NCI-H2196 (cell line): Measurements from ENCODE around the gene SPATC1L.

Experiments
- DNase-seq: peaks from one replicate; lab custom pipeline; 2025; ENCODE audit not compliant: unreplicated experiment; lab: John Stamatoyannopoulos, UW

SPATC1L gene

DNA sequence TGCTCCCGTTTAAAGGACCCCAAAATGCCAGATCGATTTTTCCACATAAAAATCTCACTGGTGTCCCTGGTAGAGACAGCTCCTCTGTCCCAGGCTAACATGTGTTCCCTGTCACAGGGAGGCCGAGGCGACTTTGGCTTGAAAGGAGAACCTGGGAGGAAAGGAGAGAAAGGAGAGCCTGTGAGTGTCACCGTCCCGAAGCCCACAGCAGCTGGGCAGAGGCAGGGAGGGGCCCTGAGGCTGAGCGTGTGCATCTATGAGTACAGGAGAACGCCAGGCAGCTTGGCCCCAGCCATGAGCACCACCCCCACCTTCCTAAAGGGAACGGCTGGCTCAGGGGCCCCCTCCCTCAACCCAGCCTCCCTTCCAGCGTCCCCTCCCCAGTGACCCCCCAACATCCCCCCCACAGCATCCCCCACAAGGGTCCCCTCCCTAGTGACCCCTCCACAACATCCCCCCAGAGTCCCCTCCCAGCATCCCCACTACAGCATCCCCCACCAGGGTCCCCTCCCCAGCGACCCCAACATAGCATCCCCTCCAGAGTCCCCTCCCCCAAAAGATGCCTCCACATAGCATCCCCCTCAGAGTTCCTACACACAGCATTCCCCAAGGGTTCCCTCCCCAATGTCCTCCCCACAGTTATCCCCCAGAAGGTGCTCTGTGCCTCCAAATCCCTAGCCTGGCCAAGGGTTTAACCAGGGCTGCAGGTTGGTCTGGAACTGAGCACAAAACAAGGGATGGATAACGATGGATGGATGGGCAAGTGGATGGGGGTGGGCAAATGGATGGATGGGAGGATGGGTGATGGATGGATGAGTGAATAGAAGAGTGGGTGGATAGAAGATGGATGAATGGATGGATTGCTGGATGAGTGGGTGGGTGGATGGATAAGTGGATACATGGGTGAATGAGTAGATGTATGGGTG, 61.2 kb downstream of the SPATC1L start:
- DNase-seq = no peak

DNA sequence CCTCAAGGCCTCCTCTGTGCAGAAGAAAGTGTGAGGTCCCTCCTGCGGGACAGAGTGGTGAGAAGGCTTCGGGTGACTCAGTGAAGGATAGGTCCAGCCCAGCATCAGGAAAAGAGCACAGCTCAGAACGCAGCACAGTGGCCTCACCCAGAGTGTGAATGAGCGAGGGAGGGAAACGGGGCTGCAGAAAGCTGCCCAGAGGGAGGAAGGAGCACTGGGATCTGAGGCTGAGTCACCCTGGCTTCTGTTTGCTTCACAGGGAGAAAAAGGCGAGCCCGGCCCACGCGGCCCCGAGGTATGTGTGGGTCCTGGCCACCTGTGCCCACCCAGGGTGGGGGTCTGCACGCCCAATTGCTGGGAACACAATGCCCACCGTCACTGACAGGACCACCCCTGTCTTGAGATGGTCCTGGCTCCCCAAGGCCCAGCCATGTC, 62.0 kb downstream of the SPATC1L start:
- DNase-seq = no peak

DNA sequence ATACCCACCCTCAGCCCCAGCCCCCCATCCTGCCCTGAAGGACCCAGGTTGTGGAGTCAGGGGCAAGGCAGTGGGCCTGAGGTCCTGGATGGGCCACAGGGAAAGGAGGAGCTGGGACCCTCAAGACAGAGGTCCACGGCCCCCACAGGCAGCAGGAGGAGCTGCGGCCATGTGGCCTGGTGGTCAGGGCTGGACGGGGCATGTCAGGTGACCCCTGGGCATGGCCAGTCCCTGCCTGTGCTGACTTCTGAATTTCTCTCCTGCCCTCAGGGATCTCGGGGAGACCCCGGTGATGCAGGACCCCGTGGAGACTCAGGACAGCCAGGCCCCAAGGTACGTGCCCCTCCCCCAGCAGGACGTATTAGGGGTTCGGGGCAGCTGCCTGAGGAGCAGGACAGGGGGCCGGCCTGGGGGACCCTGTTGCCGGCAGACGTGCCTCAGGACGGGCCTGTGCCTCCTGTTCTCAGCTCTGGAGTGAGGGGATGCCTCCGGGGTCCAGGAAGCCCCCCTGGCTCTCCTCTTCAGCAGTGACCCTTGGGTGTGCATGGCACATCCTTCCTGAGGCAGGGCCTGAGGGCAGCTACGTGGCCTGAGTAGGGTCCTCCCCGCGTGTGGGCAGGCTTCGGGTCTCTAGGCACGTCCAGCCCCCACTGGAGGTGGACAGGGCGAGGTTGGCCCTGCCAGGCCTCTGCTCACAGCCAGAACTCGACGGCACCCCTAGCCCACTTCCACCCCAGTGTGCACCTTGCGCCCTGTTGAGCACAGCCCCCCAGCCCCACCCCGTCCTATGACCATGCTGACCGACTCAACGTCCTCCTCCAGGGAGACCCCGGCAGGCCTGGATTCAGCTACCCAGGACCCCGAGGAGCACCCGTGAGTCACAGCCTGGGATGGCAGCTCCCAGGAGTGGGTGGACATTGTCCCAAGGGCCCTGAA, 62.7 kb downstream of the SPATC1L start:
- DNase-seq = no peak

DNA sequence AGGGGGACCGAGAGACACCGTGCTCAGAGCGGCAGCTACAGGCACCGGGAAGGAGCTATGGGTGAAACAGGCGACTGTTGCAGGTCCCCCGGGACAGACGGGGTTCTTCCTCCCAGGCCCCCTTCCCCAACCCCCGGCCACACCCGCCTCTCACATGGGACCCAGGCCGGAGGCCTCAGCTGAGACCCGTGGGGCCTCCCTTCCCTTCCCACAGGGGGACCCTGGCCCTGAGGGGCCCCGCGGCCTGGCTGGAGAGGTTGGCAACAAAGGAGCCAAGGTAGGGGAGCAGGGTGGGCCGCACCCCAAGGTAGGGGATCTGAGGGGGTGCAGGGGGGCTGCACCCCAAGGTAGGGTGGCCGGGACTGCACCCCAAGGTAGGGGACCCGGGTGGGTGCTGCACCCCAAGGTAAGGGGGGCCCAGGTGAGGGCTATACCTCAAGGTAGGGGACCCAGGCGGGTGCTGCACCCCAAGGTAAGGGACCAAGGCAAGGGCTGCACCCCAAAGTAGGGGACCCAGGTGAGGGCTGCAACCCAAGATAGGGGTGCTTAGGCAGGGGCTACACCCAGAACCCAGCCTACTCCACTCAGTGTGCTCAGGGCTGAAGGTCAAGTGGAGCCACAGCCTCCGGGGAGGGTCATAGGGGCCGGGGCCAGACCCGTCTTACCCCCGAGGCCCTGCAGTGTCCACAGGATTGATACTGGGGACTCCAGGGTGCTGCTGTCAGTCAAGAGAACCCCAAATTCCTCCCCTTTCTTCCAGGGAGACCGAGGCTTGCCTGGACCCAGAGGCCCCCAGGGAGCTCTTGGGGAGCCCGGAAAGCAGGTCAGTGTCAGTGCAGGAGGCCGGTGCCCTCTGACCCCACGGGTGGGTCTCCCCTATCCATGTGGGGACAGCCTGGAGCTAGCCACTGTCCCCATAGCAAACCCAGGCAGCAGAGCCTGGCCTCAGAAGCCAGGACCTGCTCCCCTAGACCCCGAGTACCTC, 63.7 kb downstream of the SPATC1L start:
- no peak for DNase-seq

DNA sequence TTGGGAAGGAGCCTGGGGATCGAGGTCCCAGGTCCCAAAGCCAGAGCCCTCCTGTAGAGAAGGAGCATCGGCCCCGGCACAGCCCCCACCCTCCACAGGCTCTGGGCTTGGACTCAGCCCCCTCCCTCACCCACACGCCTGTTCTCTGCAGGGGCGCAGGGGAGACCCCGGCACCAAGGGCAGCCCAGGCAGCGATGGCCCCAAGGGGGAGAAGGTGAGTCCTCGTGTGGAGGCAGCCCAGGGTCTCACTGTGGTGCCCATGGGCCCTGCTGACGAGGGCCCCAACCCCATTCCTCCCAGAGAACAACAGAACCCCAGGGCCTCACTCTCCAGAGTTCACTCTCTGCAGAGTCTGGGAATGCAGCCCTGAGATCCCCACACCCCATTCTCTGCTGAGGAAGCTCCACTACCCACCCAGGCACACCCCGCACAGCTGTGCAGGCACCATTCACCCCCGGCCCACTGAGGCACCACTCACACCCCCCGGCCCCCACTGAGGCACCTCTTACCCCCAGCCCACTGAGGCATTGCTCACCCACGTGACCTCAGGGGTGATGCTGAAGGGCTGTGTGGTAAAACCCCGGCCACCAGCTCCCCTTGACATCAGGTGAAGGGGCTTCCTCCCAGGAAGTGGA, 64.5 kb downstream of the SPATC1L start:
- no peak for DNase-seq

DNA sequence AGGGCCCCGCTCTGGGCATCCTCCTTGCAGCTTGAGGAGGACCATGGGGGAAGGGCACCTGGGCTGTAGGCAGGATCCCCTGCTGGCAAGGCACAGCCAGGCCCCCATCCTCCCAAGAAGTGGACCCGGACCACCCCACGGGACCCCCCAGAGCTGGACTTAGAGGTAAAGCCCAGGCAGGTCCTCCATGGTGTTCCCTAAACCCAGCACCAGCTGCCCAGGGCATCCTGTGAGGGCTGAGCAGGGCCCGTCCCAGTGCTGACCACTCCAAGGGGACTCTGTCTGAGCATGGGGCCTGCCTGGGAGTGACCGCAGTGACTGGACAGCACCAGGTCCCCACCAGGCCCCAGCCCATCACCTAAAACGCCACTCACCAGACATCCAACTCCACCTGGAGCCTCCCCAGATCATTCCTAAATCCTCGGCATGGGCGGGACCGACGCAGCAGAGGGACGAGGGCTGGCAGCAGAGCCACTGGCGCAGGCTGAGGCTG, 65.1 kb downstream of the SPATC1L start:
- DNase-seq = no peak

DNA sequence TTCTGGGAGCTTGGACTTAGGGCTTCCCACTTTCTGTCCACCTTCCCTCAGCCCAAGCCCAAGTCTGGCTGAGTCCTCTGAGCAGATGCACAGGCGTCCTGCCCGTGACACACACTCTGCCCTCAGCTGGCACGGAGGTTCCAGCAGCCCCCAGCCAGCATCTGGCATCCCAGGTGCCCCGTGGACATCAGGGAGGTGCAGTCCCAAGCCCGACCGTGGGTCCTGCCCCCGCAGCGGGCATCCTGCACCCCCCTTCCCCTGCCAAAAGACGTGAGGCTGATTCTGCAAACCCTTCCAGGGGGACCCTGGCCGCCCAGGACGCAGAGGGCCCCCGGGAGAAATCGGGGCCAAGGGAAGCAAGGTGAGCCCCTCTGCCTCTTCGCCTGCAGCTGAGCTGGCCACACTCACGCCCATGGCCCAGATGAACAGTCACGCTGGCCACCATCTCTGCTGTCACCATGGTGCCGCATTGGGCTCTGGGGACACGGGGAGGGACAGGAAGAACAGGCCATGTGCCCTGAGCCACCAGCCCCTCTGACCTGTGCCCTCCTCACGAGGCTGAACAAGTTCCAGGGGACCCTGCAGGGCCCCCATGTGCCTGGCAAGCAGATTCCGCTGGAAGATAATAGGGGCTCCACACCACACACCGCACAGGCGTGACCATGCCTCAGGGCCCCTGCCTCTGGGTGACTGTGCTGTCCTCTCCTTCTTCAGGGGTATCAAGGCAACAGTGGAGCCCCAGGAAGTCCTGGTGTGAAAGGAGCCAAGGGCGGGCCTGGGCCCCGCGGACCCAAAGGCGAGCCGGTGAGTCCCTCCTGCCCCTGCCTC, 65.7 kb downstream of the SPATC1L start:
- DNase-seq = no peak

DNA sequence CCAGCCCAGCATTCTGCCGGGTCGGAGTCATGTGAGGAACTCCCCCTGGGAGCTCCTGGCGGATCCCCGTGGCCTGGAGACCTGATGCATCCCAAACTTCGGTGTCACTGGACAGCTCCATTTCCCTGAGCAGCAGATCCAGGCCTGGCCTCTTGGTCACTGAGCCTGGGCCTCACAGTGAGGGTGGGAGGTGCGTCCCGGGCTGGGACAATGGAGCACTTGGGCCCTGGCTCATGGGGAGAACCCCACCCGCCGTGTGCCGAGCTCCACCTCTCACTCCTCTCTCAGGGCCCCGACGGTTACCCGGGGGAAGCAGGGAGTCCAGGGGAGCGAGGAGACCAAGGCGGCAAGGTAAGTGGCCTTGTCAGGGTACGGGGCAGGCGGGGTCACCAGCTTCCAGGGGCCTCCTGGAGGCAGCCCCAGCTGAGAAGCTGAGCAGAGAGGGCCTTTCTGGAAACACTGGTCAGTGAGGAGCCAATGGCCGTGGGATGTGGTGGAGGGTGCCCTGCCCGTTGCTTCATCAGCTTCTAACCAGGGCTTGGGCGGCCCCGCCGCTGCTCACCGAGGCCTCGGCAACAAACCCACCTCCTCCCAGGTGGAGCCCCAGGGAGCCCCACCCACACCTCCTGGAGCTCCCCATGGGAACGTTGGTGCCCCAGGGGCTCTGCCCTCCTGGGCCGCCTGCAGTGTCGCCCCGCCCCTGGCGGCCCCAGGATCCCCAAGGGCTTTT, 66.5 kb downstream of the SPATC1L start:
- DNase-seq = no peak

DNA sequence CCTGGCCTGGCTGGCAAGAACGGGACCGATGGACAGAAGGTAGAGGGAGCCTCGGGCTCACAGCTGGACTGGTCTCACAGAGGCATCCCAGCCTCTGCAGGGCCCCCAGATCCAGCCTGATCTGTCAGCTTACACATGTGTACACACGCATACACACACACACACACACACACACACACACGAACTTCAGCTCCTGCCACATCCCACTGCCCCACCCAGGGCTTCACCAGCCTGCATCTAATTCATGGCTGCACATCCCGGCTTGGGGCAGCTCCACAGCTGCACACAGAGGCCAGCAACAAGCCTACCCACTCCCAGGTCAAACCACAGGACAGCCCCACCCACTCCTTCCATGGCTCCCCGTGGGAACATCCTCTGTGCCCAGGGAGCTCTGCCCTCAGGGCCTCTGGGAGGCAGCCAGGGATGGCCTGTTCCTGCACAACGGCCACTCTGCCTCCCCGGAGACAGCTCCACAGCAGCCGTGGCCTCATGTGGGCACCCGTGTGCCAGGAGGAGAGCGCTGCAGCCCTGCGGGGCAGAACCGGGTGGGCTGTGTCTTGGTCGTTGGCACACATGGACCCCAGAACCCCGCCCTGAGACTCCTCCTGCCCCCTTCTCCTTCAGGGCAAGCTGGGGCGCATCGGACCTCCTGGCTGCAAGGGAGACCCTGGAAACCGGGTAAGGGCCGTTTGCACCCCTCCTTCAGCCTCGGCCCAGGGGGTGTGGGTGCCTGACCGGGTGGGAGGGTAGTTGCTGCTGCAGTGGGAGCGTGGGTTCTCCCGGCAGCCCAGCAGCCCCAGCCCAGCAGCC, 67.3 kb downstream of the SPATC1L start:
- DNase-seq = no peak

DNA sequence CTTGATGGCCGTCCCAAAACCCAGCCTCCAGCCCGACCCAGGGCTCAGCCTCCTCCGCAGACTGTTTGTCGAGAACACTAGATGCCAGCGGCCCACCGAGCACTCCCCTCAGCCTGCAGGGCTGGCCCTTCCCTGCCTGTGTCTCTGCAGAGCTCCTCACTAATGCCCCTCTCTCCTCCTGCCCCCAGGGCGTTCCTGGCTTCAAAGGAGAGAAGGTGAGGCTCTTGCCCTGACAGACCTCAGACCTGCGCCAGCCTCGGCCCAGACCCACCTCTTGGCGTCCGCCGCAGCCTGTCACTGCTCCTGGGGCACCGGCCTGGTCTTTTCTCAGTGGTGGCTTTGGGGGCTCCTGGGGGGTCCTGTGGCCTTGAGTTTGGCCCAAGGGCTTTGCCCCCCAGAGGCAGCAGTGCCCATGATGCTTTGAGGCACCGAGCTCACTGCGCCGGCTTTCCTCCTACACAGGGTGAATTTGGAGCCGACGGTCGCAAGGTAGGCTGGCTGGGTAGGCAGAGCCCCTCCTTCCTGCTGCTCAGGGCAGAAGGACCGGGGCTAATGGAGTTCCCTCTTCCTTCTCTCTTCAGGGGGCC, 68.0 kb downstream of the SPATC1L start:
- no peak for DNase-seq

DNA sequence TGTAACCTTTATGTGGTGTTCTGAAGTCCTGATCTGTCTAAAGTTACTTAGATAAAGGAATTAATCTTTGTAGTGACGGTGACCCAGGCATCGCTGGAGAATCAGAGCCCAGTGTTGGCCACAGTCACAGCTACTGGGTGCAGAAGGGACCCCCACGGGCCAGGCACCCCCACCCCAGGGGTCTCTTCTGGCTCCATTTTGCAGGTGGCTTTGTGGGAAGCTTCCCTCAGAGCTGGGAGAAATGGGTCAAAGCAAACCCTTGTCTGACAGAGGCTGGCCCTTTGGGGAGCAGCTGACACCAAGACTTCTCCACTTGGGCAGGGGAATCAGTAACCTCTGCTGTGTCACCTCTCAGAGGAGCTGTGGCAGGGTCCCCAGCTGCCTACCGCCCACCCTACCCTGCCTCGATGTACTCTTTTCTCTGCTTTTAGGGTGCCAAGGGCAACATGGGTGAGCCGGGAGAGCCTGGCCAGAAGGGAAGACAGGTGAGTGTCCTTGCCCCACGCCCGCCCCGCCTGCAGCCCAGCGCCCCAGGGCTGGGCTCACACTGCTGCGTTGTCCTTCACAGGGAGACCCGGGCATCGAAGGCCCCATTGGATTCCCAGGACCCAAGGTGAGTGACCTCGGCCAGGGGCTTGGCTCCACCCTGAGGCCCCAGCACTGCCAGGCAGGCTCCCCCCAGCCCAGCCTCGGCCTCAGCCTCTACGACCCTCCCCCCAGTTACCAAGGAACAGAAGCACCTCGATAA, 68.6 kb downstream of the SPATC1L start:
- DNase-seq = no peak

DNA sequence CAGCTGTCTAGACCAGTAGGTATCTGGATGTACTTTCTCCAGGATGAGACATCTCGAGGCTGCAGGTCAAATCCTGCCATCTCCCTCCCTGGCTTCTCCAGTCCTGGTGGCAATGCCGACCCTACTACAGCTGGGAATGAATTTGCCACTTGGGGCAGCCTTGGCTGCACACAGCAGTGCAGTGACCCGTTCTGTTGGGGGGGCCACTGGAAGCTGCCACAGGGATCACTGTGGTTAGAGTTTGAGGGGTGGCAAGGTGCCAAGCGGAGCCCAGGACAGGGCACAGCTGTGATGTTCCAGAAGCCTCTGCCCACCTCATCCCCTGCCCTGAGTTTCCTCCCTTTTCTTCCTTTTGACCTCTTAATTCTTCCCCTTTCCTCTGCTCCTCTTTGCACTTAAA, 69.3 kb downstream of the SPATC1L start:
- no peak for DNase-seq

DNA sequence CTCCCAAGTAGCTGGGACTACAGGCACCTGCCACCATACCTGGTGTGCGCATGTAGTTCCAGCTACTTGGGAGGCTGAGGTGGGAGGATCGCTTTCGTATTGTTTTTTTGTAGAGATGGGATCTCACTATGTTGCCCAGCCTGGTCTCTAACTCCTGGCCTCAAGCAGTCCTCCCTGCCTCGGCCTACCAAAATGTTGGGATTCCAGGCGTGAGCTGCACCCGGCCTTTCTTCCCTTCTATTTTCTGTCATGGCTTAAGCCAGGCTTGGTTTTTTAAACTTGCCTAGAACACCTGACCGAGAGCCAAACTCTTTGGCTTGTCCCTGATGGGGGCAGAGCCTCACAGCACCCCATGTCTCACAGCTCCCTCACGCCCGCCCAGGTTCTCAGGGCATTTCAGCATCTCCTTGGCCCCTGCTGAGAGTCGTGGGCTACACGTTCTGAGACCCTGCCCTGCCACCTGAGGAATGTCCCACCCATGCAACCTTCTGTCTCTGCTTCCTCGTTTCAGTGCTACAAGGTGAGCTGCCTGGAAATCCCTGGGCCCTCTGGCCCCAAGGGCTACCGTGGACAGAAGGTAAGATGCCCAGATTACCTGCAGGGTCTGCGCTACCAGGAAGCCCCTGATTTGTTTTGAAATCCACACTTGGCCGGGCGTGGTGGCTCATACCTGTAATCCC, 70.6 kb downstream of the SPATC1L start:
- no peak for DNase-seq

DNA sequence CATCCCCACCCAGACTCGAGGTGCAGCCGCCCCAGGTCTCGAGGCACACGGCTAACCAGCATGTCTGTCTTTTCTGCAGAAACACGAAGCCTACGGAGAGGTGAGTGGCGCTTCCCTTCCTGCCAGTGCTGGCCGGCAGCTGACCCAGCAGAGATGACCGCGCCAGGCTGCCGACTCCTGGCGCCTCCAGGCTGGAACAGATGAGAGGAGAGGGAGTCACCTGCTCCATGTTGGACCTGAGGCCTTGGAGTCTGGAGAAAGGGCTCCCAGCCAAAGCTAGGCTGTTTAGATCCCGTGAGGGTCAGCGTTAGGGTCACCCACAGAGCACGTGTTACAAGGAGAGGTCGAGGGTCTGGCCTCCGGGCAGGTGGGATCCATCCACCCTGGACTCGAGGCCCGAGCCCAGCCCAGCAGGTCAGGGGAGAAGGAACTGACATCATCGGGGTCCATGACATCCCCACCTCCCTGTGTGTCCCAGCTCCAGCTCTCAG, 71.5 kb downstream of the SPATC1L start:
- DNase-seq = no peak

DNA sequence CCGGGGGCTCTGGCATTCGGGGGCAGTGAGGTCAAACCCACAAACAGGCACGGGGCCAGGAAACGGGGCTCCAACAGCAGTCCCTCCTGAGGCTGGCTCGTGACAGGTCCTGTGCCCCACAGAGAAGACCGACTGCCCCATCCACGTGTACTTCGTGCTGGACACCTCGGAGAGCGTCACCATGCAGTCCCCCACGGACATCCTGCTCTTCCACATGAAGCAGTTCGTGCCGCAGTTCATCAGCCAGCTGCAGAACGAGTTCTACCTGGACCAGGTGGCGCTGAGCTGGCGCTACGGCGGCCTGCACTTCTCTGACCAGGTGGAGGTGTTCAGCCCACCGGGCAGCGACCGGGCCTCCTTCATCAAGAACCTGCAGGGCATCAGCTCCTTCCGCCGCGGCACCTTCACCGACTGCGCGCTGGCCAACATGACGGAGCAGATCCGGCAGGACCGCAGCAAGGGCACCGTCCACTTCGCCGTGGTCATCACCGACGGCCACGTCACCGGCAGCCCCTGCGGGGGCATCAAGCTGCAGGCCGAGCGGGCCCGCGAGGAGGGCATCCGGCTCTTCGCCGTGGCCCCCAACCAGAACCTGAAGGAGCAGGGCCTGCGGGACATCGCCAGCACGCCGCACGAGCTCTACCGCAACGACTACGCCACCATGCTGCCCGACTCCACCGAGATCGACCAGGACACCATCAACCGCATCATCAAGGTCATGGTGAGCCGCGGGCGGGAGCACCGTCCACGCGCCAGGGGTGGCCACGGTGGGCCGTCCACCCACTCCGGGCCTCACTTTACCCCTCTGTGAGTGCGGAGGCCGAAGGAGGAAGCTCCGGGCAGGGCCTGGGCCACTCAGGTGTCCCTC, 72.2 kb downstream of the SPATC1L start:
- no peak for DNase-seq
